WI38 (cell line): ENCODE results near the gene METRN.

Source experiments
- H3K4me3 ChIP-seq: 2 replicates; pipeline ENCODE4 v1.5.1; 2011; ENCODE audit warnings: low read depth, mild to moderate bottlenecking, control low read depth, low read length
- CTCF ChIP-seq: IDR thresholded peaks from 2 replicates; pipeline ENCODE4 v1.5.1; 2012; ENCODE audit warnings: low read depth, mild to moderate bottlenecking, control low read depth, low read length

Gene METRN

DNA sequence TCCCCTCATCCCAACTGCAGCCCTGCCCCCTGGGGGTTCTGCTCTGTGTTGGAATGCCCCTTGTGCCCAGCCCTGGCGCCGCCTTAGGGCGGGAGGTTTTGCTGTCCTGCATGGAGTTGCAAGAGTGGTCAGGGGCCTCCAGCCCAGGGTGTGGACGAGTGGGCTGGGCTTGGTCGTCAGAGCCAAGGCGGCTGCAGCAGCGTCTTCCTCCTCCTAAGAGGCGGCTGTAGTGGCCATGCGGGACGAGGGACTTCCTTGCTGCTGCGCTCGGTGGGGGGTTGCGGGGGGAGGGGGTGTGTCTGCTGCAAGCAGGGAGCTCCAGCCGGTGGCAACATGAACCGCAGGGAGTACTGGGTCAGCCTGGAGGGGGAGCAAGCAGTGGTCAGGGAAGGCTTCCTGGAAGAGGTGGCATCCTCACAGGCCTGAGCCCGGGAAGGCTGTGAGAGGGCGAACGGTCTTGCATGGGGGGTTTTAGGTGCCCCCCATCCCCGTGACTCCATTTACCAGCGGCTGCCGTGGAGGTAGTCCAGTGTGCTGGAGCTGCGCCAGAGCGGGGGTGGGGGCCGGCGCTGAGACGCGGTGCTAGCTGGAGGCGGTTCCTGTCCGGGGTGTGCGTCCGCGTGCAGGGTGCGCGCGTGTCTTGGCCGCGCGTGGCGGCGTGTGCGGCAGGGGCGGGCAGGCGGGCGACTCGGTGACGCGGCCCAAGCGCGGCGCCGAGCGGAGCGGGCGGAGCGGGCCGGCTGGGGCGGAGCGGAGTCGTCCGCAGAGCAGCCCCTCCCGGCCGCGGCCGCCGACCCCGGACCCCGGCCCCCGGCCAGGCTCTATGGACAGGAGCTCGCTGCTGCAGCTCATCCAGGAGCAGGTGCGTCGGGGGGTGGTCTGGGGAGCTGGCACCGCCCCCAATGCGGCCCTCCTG, 39.7 kb upstream of the METRN start, which contains the start of gene RHBDL1:
TSS of gene RHBDL1 (plus strand) at position 704 of the 916 bp plus-strand sequence. CDS start at position 824, 120 bp downstream.
- TF ChIP-seq CTCF: no peak
- no peak within 1 kb of the TSS for H3K4me3 ChIP-seq

GRCh38 chr16:675884-676564, 38.9 kb upstream of the METRN start:
- no peak overlapping the region for H3K4me3 ChIP-seq

DNA sequence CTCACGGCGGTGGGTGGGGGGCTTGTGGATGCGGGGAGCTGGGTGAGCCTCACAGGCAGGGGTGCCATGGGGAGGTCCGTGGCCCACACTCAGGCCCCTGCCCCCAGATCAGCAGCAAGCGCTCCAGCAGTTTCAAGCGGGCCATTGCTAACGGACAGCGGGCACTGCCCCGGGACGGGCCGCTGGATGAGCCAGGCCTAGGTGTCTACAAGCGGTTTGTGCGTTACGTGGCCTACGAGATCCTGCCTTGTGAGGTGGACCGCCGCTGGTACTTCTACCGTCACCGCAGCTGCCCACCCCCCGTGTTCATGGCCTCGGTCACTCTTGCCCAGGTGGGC, 38.4 kb upstream of the METRN start:
- no peak for TF ChIP-seq CTCF
- H3K4me3 ChIP-seq: no peak overlapping the region

More at GRCh38 chr16:675884-676564, 38.9 kb upstream of the METRN start:
- TF ChIP-seq CTCF: no peak

DNA sequence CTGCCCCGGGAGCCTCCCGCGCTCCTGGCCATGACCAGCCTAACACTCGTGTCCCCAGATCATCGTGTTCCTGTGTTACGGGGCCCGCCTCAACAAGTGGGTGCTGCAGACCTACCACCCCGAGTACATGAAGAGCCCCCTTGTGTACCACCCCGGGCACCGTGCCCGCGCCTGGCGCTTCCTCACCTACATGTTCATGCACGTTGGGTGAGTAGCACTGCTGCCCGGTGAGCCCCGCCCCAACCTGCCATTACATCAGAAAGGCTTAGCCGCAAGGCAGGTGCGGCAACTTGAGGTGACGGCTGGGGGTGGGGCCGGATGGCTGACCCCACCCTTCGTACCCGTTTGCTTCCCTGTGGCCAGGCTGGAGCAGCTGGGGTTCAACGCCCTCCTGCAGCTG, 38.0 kb upstream of the METRN start:
- no peak overlapping the region for H3K4me3 ChIP-seq
- TF ChIP-seq CTCF: no peak

GRCh38 chr16:677316-678190, 37.4 kb upstream of the METRN start:
- no peak overlapping the region for H3K4me3 ChIP-seq
- TF ChIP-seq CTCF: no peak

GRCh38 chr16:678209-678857, 36.6 kb upstream of the METRN start:
- H3K4me3 ChIP-seq: no peak overlapping the region
- TF ChIP-seq CTCF: no peak
